GM23248 (cell line): ENCODE measurements around the gene CRISPLD2.

ENCODE experiments used
- EZH2 ChIP-seq: fragments of 200-600 bp; sonication (generic); IDR thresholded peaks from 2 replicates; pipeline ENCODE4 v1.6.1; 2018; ENCODE audit warnings: antibody characterized with exemption, mild to moderate bottlenecking; ENCODE audit not compliant: insufficient read depth, poor library complexity, severe bottlenecking
- EZH2phosphoT487 ChIP-seq: fragments of 200-600 bp; sonication (generic); IDR thresholded peaks from 2 replicates; pipeline ENCODE4 v1.6.1; 2018; ENCODE audit warnings: antibody characterized with exemption, moderate library complexity, mild to moderate bottlenecking, low read depth; ENCODE audit not compliant: insufficient read depth

GRCh38 chr16:84836234-84836647, 16.5 kb downstream of the CRISPLD2 start:
- TF ChIP-seq EZH2 (no peak), EZH2phosphoT487 (no peak)
